ENCODE results near the gene SPCS2.

DNA sequence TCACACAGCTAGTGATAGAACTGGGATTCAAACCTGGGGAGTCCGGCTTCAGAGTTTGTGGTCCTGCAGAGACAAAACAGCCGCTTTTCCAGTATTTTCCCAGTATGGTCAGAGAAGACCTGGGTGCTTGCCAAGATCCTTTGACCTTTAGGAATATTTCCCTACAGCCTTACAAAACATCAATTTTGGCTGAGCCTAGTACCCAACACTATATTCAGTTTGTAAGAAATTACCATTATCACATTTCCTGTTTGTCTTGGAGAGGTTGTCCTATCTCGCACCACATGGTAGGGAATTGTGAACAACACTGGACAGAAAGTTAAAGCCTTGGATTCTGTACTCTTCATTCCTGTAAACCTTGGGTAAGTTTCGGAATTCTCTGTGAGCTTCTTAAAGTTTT, 29.0 kb downstream of the SPCS2 start:
- no peak for TF ChIP-seq TAF1 (IDR thresholded peaks at IDR 0.05; ENCODE audit: borderline replicate concordance, insufficient read depth, low read length)
- TF ChIP-seq, protein P1, sequence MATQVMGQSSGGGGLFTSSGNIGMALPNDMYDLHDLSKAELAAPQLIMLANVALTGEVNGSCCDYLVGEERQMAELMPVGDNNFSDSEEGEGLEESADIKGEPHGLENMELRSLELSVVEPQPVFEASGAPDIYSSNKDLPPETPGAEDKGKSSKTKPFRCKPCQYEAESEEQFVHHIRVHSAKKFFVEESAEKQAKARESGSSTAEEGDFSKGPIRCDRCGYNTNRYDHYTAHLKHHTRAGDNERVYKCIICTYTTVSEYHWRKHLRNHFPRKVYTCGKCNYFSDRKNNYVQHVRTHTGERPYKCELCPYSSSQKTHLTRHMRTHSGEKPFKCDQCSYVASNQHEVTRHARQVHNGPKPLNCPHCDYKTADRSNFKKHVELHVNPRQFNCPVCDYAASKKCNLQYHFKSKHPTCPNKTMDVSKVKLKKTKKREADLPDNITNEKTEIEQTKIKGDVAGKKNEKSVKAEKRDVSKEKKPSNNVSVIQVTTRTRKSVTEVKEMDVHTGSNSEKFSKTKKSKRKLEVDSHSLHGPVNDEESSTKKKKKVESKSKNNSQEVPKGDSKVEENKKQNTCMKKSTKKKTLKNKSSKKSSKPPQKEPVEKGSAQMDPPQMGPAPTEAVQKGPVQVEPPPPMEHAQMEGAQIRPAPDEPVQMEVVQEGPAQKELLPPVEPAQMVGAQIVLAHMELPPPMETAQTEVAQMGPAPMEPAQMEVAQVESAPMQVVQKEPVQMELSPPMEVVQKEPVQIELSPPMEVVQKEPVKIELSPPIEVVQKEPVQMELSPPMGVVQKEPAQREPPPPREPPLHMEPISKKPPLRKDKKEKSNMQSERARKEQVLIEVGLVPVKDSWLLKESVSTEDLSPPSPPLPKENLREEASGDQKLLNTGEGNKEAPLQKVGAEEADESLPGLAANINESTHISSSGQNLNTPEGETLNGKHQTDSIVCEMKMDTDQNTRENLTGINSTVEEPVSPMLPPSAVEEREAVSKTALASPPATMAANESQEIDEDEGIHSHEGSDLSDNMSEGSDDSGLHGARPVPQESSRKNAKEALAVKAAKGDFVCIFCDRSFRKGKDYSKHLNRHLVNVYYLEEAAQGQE (IDR thresholded peaks at IDR 0.05; ENCODE audit: insufficient read depth in 1 of 2, low read depth in 2 of 2, low read length in 2 of 2) = no peak
